HG03558 (cell line): ENCODE measurements around the gene CAMTA1.

Source experiments
- ATAC-seq: cut with Tn5 transposase; IDR thresholded peaks from one replicate; pipeline ENCODE4 v1.9.1; 2021; ENCODE audit warnings: moderate number of reproducible peaks; ENCODE audit not compliant: unreplicated experiment; ENCODE audit errors: extremely low read depth

CAMTA1 gene

DNA sequence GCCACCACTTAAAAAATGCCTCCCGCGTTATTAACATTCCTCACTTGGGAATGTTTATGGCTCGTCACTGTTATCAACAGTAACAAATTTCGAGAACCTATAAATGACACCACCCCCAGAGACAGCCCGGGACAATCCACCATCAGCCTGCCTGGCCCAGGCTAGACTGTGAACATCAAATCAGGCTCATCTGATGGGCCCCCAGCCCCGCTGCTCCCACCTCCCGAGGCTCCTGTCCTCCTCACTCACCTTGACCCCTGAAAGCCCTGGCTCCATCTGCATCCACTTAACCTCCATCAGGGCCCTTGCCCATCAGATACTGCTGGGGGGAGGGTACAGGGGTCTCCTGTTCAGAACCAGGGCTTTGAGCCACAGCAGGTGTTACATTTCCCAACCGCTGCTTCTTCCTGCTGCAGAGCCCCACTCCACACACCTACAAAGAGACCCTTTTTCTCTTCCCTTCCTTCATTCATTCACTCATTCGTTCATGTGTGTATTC is 829.4 kb downstream of the CAMTA1 start:
- ATAC-seq: no peak

DNA sequence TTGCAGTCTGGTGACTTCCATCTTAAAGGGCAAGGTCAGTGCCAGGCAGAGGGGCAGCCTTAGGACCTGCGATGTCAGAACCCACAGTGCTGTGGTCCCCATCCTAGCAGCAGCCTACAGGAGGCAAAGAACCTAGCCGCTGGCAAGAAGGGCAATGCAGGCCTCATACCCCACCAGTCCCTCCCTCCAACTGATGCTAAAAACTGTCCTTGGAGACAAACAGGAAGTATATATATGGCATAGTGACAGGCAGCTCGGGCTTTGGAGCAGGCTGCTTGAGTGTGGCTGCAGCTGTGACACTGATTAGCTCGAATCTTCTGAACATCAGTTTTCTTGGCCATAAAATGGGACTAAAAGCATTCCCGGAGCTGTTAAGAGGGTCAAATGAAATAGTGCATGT is 829.9 kb downstream of the CAMTA1 start:
- no peak for ATAC-seq

DNA sequence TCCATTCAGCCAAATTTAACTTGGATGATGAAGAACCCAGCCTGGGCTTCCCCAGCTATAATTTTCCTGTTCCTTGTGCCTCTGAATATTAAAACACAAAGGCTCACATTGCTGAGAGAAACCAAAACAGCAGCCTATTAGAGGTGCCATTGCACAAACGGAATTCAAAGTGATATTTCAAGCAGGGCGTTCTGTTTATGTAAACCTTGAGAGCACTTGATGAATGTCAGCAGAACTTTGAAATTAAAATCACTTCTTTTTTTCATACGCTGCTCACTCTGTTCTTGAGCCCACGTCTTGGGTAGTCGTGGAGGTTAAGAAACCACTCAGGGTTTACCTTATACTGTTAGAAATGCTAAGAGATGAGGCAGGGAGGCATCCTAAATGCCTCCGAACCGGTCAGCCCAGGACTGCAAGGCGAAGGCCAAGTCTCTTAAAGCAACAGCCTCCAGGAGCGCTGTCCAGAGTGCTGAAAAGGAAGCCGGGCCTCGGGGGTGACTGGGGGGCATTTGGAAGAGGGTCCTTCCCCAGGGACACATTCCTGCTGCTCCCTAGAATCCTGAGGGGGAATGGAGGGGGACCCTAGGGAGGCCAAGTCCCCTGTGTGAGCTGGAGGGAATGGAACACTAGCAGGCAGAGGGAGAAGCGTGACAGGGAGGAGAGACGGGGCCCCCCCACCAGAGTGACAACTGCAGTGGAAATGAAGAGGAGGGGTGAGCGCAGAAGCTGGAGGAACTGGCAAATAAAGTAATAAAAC is 831.0 kb downstream of the CAMTA1 start:
- no peak for ATAC-seq

DNA sequence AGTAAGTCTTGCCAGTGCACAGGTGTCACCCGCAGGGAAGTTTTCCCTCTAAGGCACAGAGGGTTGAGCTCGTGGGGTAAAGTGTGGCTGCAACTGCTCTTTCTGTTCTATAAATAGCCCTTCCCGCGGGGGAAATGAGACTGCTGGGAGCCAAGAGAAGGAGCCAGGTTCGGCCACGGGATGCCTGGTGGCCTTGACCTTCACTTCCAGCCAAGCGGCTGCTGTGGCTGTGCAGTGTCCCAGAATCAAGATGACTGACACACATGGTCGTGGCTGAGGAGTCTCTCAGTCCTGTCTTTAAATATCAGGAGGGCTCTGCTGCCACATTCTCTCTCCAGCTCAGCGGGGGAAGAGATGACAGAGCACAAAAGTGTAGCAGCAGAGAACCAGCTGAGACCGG is 831.7 kb downstream of the CAMTA1 start:
- ATAC-seq: no peak

DNA sequence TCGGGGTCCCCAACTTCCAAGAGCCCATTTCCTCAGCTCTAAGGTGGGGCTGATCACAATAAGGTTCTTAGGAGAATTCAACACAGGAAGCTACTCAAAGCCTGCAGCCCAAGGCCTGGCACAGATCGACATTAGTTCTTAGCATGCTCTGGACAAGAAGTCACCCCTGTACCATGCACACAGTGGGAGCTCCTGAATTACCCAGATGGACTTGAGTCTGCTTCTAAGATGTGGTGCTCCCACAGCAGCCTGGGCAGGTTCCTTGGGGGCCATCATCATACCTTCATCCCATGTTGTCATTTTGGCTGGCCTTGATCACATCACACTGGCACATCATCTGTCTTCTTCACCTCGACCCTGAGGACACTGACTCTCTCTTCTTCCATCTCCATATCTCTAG is 832.6 kb downstream of the CAMTA1 start:
- ATAC-seq: no peak

- no peak for ATAC-seq
Observed at GRCh38 chr1:7620196-7620595, 834.9 kb downstream of the CAMTA1 start.

GRCh38 chr1:7621334-7622219 is 836.3 kb downstream of the CAMTA1 start:
- no peak for ATAC-seq

DNA sequence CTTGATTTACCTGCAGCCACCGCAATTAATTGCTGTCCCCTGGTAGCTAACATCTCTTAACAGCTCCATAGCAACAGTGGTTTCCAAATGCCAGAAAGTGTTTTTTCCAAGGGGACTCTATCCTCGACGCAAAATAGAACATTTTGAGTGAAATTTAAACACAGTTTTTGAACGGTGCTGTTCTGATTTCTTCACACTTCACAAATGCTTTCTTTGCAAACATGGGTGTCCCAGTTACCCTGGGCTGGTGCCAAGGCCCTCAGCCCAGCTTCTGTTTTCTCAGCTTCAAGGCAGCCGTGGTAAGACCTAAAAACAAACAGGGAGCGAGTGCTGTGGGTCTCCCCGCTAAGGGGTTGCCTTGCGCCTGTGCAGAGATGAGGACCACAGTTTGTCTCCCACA is 838.6 kb downstream of the CAMTA1 start:
- ATAC-seq: no peak

DNA sequence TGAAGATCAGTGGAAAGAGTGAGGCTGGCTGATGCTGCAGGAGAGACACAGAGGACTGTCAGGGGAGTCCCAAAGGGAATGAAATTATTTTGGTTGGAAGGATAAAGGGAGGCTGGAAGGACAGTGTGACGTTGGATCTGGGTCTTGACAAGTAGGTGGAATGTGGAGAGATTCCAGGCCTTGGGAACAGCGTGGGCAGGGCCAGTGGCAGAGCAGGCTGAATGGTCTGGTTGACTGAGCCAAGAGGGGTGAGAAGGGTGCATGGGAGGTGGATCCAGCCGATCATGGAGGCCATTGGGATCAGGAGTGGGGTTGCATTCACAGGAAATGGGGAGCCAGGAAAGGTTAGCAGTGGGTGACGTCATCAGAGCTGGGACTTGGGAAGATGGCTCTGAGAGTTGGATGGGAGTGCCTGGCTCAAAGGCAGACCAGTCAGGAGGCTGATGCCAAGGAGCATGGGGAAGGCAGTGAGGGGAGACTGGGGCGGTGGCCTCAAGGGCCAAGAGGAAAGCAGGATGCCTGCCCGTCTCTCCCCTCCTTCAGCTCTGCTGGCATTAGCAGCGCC is 839.6 kb downstream of the CAMTA1 start:
- no peak for ATAC-seq

- ATAC-seq: no peak
Observed at GRCh38 chr1:7625401-7625800, 840.1 kb downstream of the CAMTA1 start.

- ATAC-seq: no peak
Observed at GRCh38 chr1:7628273-7628672, 843.0 kb downstream of the CAMTA1 start.

DNA sequence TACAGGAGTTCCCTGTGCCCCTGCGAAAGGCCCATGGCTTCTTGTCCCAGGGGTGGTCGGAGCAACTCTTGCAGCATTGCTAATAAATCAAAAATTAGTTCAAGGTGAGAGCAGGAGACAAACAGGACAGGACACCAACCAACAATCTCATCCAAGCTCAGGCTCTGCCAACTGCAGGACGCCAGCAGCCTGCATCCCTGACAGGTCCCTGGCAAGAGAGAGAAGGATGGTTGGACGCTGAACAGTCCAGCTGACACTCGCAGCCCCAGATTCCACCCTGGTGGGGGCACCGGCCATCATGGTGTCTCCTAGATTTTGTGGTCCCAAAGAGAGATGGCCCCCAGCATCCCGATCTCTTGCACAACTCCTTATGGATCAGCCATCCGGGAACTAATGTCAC is 843.8 kb downstream of the CAMTA1 start:
- no peak for ATAC-seq

DNA sequence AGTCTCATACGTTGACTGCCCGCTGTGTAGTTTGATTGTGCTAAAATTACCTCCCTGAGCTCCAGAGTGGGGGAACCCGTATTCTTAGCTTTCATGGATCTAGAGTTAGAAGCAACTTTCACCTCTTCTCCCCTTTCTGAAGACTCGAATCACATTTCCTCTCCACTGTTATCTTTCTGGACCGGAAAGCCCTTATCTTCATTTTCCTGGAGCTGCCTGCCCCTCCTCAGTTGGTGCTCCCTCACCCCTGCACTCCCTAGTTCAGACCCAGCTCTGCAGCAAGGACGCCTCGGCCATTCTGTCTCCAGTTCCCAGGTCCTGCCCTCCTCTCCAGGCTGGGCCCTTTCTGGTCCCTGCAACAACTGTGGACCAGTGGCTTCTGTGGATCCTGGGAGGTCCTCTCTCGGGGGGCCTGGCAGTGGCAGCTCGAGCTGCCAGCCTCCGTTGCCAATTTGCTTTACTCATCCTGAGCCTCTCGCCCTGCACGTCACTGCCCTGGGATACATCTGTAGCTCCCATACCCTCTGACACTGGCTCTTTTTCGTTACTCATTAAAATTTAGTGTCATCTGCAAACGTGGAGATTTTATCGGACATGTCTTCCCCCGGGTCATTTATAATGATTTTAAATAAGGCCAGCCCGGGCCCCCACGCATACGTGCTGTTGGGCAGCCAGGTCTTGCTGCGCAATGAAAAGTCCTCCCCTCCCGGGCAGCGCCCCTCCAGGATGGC is 844.4 kb downstream of the CAMTA1 start:
- no peak for ATAC-seq

DNA sequence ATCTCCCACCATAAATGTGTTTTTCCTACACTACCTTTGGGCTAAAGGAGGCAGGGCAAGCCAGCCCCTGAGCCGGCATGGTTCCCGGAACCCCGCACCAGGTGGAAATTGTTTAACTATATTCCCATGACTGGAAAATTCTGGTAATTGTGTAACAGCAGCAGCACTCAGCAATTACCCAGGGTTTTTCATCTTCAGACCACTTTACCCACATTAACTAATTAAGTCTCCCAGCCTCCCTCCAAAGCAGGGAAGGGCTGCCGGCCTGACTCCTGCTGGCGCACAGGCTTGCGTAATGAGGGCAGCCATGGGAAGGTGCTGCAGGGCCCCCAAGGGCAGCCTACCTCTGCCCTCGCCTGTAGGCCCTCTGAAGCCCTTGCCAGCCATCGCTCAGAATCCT is 845.1 kb downstream of the CAMTA1 start:
- no peak for ATAC-seq

GRCh38 chr1:7632176-7632575 is 846.9 kb downstream of the CAMTA1 start:
- no peak for ATAC-seq

GRCh38 chr1:7632681-7633080 is 847.4 kb downstream of the CAMTA1 start:
- ATAC-seq: no peak

DNA sequence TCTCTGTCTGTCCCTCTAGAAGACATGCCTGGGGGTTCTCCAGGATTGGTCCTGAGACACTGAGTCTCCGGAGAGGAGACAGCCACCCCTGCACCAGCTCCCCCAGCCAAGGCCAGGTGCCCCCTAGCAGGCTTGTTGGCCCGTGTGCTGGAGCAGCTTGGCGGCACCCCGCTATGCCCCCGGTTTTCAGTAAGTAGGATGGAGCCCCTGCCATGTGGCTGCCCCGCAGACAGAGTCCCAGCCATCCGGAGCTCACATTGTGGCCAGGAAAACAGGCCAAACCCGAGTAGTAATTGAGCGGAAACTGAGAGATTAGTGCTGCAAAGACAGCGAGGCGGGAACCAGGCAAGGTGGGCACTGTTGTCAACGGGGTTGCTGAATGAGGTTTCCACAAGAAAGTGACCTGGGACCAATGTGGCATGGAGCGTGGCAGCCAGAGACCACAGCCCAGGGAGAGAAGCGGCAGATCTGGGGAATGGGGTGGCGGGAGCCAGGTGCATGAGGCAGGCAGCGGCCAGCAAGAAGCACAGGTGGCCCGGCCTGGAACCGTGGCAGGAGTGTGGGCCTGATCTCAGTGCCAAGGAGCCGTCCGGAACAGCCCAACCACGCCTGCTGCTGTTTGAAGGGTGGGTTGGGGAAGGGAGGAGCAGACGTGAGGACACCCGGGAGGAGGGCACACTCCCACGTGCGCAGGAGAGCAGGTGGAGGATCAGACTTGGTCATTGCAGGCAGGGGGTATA is 848.4 kb downstream of the CAMTA1 start:
- ATAC-seq: no peak

GRCh38 chr1:7634546-7635240 is 849.4 kb downstream of the CAMTA1 start:
- ATAC-seq: no peak
